ENCODE measurements around the gene CAMTA1. TPM values are rescaled to one million over a fixed set of nuclear protein-coding genes. Genes with fewer than 3 reads are reported as not detected.

CAMTA1 gene
- total RNA-seq, 2 experiments from 2014 or later, result 43.9 to 73.3 TPM

- no TSS peak for BruUV-seq (replicated peaks)
- Histone ChIP-seq H3K4me1 (ENCODE audit: insufficient read depth, low read length, poor library complexity, severe bottlenecking) (no peaks in the 10 kb centered on the region), H3K4me2 (ENCODE audit: low read length) (no peak overlapping the region), H4K20me1 (ENCODE audit: insufficient read depth, low read length) (no peaks in the 10 kb centered on the region), H3K4me3 (ENCODE audit: low read depth, low read length, poor library complexity, severe bottlenecking) (no peak overlapping the region), H3K27ac (ENCODE audit: low read depth, low read length, poor library complexity, severe bottlenecking) (no peak overlapping the region), H3K9me2 (ENCODE audit: insufficient read depth, low read length) (no peaks in the 10 kb centered on the region), H3K79me2 (ENCODE audit: insufficient read depth, low read depth, low read length) (no peaks in the 10 kb centered on the region), H2AFZ (ENCODE audit: low read length) (no peak overlapping the region), H3K36me3 (ENCODE audit: insufficient read depth, low read length) (0 out of 2 replicates have a peak, but pooled peaks cover 2% of the 10 kb centered on the region), H3K9me3 (ENCODE audit: low read length) (no peaks in the 10 kb centered on the region)
- CTCF ChIA-PET (ENCODE audit: unreplicated experiment), result interaction anchor here (0.7 kb wide), 1 partner anchor 1387 kb away, joined by 3 read pairs; no protein-coding TSS in a partner anchor
- TF ChIP-seq CTCF (conservative IDR thresholded peaks at IDR 0.05; ENCODE audit: low read length), result no peak
- TF ChIP-seq EZH2phosphoT487 (IDR thresholded peaks at IDR 0.05; ENCODE audit: borderline replicate concordance, low read depth, low read length), result no peak
- intact Hi-C loops (cut with micrococcal nuclease; ENCODE audit: unreplicated experiment), result no loop called here
- POLR2A ChIA-PET, result interaction anchor here (0.6 kb wide), 1 partner anchor 1499 kb away, joined by 3 read pairs; no protein-coding TSS in a partner anchor
- DNase-seq (ENCODE audit: low spot score), result no peak
These were observed 83.6 kb downstream of the CAMTA1 start for GRCh38 chr1:6868660-6869380.

GRCh38 chr1:6869545-6869944 is 84.3 kb downstream of the CAMTA1 start:
- DNase-seq (ENCODE audit: low spot score), result no peak
- intact Hi-C loops (cut with micrococcal nuclease; ENCODE audit: unreplicated experiment), result no loop called here
- TF ChIP-seq EZH2phosphoT487 (IDR thresholded peaks at IDR 0.05; ENCODE audit: borderline replicate concordance, low read depth, low read length), result no peak
- no peak for TF ChIP-seq CTCF (conservative IDR thresholded peaks at IDR 0.05; ENCODE audit: low read length)
- Histone ChIP-seq H3K4me2 (ENCODE audit: low read length) (no peak overlapping the region), H3K9me3 (ENCODE audit: low read length) (no peaks in the 10 kb centered on the region), H3K4me1 (ENCODE audit: insufficient read depth, low read length, poor library complexity, severe bottlenecking) (no peaks in the 10 kb centered on the region), H3K27ac (ENCODE audit: low read depth, low read length, poor library complexity, severe bottlenecking) (no peak overlapping the region), H3K9me2 (ENCODE audit: insufficient read depth, low read length) (no peaks in the 10 kb centered on the region), H2AFZ (ENCODE audit: low read length) (no peak overlapping the region), H4K20me1 (ENCODE audit: insufficient read depth, low read length) (no peaks in the 10 kb centered on the region), H3K4me3 (ENCODE audit: low read depth, low read length, poor library complexity, severe bottlenecking) (no peak overlapping the region), H3K36me3 (ENCODE audit: insufficient read depth, low read length) (peaks cover 8% of the 10 kb centered on the region; the same call in 1 of the 2 replicates), H3K79me2 (ENCODE audit: insufficient read depth, low read depth, low read length) (no peaks in the 10 kb centered on the region)
- ChIA-PET POLR2A (no interaction called here), CTCF (ENCODE audit: unreplicated experiment) (interaction anchor here (0.7 kb wide), 1 partner anchor 1386 kb away, joined by 3 read pairs; no protein-coding TSS in a partner anchor)
- BruUV-seq (replicated peaks), result no TSS peak

GRCh38 chr1:6870086-6870485 is 84.8 kb downstream of the CAMTA1 start:
- H3K4me3 ChIP-seq (ENCODE audit: low read depth, low read length, poor library complexity, severe bottlenecking), result no peak overlapping the region
- no peaks in the 10 kb centered on the region for H3K4me1 ChIP-seq (ENCODE audit: insufficient read depth, low read length, poor library complexity, severe bottlenecking)
- H3K79me2 ChIP-seq (ENCODE audit: insufficient read depth, low read depth, low read length), result no peaks in the 10 kb centered on the region
- DNase-seq (ENCODE audit: low spot score), result no peak
- no peak for TF ChIP-seq EZH2phosphoT487 (IDR thresholded peaks at IDR 0.05; ENCODE audit: borderline replicate concordance, low read depth, low read length)
- TF ChIP-seq CTCF (conservative IDR thresholded peaks at IDR 0.05; ENCODE audit: low read length), result no peak
- POLR2A ChIA-PET, result interaction anchor here (0.7 kb wide), 1 partner anchor 14 kb away, joined by 3 read pairs; no protein-coding TSS in a partner anchor
- CTCF ChIA-PET (ENCODE audit: unreplicated experiment), result interaction anchor here (0.5 kb wide), 1 partner anchor 117 kb away, joined by 3 read pairs; no protein-coding TSS in a partner anchor
- no TSS peak for BruUV-seq (replicated peaks)
- no peak overlapping the region for H3K4me2 ChIP-seq (ENCODE audit: low read length)
- H2AFZ ChIP-seq (ENCODE audit: low read length), result no peak overlapping the region
- H3K27ac ChIP-seq (ENCODE audit: low read depth, low read length, poor library complexity, severe bottlenecking), result no peak overlapping the region
- H3K9me2 ChIP-seq (ENCODE audit: insufficient read depth, low read length), result no peaks in the 10 kb centered on the region
- peaks cover 8% of the 10 kb centered on the region; the same call in 1 of the 2 replicates for H3K36me3 ChIP-seq (ENCODE audit: insufficient read depth, low read length)
- no peaks in the 10 kb centered on the region for H3K9me3 ChIP-seq (ENCODE audit: low read length)
- H4K20me1 ChIP-seq (ENCODE audit: insufficient read depth, low read length), result no peaks in the 10 kb centered on the region
- intact Hi-C loops (cut with micrococcal nuclease; ENCODE audit: unreplicated experiment), result no loop called here
